ENCODE results near the gene MPRIP. TPM values are rescaled to one million over a fixed set of nuclear protein-coding genes. Genes with fewer than 3 reads are reported as not detected.

Gene MPRIP
- total and polyA plus RNA-seq, 2 of the 13 experiments (the other 11 are each of a cell fraction or from before 2014, with no cell fraction given) = 50.2 to 52.4 TPM

GRCh38 chr17:17091856-17092756 lies 49.8 kb downstream of the MPRIP start:
- BruUV-seq (replicated peaks) = no TSS peak
- Histone ChIP-seq H2AFZ (ENCODE audit: low read length) (no peak overlapping the region), H3K36me3 (replicated peaks in 1 of 2; ENCODE audit: control insufficient read depth in 1 of 2, insufficient read depth in 2 of 2, low read length in 2 of 2) (peaks cover 0 to 7% of the 10 kb centered on the region in 2 experiments; a peak in 3 of 5 replicates), H3K27ac (ENCODE audit: extremely low read length, insufficient read depth, low read length) (no peak overlapping the region), H4K20me1 (ENCODE audit: insufficient read depth, low read length) (no peaks in the 10 kb centered on the region), H3K9me3 (ENCODE audit: low read length) (no peaks in the 10 kb centered on the region), H3K79me2 (ENCODE audit: insufficient read depth, low read length) (peaks cover 10% of the 10 kb centered on the region), H3K4me1 (ENCODE audit: insufficient read depth, low read length) (peaks cover 72% of the 10 kb centered on the region), H3K4me3 (replicated peaks in 1 of 3; ENCODE audit: insufficient read depth in 1 of 3, low read depth in 2 of 3, low read length in 3 of 3) (no peak overlapping the region), H3K9ac (ENCODE audit: insufficient read depth, low read depth, low read length) (no peak overlapping the region), H3K4me2 (ENCODE audit: low read depth, low read length) (no peak overlapping the region), H3K27me3 (ENCODE audit: control insufficient read depth in 1 of 2, insufficient read depth in 2 of 2, low read length in 2 of 2) (no peaks in the 10 kb centered on the region)
- POLR2A ChIA-PET = no interaction called here
- no peak for FAIRE-seq
- no peak for DNase-seq (ENCODE audit: low spot score)
- WGBS (ENCODE audit: low lambda C conversion rate) = 98% methylated on average over 13 of the region's 14 CpGs
- TF ChIP-seq RXRA (CRISPR knock-in tag; IDR thresholded peaks at IDR 0.05) = no peak
- TF ChIP-seq ZFP62 (CRISPR knock-in tag; IDR thresholded peaks at IDR 0.05) = no peak
- TF ChIP-seq, protein P1, sequence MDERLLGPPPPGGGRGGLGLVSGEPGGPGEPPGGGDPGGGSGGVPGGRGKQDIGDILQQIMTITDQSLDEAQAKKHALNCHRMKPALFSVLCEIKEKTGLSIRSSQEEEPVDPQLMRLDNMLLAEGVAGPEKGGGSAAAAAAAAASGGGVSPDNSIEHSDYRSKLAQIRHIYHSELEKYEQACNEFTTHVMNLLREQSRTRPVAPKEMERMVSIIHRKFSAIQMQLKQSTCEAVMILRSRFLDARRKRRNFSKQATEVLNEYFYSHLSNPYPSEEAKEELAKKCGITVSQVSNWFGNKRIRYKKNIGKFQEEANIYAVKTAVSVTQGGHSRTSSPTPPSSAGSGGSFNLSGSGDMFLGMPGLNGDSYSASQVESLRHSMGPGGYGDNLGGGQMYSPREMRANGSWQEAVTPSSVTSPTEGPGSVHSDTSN (CRISPR knock-in tag; IDR thresholded peaks at IDR 0.05) = no peak
- no peak for TF ChIP-seq ZNF343 (CRISPR knock-in tag; IDR thresholded peaks at IDR 0.05)
- TF ChIP-seq MEIS1 (CRISPR knock-in tag; IDR thresholded peaks at IDR 0.05; ENCODE audit: borderline replicate concordance) = no peak
- no peak for TF ChIP-seq ZNF484 (CRISPR knock-in tag; IDR thresholded peaks at IDR 0.05; ENCODE audit: borderline replicate concordance, low read depth)
- TF ChIP-seq, protein P2, sequence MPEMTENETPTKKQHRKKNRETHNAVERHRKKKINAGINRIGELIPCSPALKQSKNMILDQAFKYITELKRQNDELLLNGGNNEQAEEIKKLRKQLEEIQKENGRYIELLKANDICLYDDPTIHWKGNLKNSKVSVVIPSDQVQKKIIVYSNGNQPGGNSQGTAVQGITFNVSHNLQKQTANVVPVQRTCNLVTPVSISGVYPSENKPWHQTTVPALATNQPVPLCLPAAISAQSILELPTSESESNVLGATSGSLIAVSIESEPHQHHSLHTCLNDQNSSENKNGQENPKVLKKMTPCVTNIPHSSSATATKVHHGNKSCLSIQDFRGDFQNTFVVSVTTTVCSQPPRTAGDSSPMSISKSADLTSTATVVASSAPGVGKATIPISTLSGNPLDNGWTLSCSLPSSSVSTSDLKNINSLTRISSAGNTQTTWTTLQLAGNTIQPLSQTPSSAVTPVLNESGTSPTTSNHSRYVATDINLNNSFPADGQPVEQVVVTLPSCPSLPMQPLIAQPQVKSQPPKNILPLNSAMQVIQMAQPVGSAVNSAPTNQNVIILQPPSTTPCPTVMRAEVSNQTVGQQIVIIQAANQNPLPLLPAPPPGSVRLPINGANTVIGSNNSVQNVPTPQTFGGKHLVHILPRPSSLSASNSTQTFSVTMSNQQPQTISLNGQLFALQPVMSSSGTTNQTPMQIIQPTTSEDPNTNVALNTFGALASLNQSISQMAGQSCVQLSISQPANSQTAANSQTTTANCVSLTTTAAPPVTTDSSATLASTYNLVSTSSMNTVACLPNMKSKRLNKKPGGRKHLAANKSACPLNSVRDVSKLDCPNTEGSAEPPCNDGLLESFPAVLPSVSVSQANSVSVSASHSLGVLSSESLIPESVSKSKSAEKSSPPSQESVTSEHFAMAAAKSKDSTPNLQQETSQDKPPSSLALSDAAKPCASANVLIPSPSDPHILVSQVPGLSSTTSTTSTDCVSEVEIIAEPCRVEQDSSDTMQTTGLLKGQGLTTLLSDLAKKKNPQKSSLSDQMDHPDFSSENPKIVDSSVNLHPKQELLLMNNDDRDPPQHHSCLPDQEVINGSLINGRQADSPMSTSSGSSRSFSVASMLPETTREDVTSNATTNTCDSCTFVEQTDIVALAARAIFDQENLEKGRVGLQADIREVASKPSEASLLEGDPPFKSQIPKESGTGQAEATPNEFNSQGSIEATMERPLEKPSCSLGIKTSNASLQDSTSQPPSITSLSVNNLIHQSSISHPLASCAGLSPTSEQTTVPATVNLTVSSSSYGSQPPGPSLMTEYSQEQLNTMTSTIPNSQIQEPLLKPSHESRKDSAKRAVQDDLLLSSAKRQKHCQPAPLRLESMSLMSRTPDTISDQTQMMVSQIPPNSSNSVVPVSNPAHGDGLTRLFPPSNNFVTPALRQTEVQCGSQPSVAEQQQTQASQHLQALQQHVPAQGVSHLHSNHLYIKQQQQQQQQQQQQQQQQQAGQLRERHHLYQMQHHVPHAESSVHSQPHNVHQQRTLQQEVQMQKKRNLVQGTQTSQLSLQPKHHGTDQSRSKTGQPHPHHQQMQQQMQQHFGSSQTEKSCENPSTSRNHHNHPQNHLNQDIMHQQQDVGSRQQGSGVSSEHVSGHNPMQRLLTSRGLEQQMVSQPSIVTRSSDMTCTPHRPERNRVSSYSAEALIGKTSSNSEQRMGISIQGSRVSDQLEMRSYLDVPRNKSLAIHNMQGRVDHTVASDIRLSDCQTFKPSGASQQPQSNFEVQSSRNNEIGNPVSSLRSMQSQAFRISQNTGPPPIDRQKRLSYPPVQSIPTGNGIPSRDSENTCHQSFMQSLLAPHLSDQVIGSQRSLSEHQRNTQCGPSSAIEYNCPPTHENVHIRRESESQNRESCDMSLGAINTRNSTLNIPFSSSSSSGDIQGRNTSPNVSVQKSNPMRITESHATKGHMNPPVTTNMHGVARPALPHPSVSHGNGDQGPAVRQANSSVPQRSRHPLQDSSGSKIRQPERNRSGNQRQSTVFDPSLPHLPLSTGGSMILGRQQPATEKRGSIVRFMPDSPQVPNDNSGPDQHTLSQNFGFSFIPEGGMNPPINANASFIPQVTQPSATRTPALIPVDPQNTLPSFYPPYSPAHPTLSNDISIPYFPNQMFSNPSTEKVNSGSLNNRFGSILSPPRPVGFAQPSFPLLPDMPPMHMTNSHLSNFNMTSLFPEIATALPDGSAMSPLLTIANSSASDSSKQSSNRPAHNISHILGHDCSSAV (CRISPR knock-in tag; IDR thresholded peaks at IDR 0.05; ENCODE audit: borderline replicate concordance) = no peak
- TF ChIP-seq ZNF792 (CRISPR knock-in tag; IDR thresholded peaks at IDR 0.05) = no peak
- no peak for TF ChIP-seq ZNF205 (CRISPR knock-in tag; IDR thresholded peaks at IDR 0.05)
- TF ChIP-seq JUN (CRISPR knock-in tag; IDR thresholded peaks at IDR 0.05) = no peak
- TF ChIP-seq XBP1 (CRISPR knock-in tag; IDR thresholded peaks at IDR 0.05) = no peak
- TF ChIP-seq, protein P3, sequence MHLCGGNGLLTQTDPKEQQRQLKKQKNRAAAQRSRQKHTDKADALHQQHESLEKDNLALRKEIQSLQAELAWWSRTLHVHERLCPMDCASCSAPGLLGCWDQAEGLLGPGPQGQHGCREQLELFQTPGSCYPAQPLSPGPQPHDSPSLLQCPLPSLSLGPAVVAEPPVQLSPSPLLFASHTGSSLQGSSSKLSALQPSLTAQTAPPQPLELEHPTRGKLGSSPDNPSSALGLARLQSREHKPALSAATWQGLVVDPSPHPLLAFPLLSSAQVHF (CRISPR knock-in tag; IDR thresholded peaks at IDR 0.05) = no peak
- no peak for TF ChIP-seq ARHGAP35 (CRISPR knock-in tag; IDR thresholded peaks at IDR 0.05; ENCODE audit: borderline replicate concordance)
- TF ChIP-seq GZF1 (CRISPR knock-in tag; IDR thresholded peaks at IDR 0.05) = no peak
- no peak for TF ChIP-seq NFATC3 (CRISPR knock-in tag; IDR thresholded peaks at IDR 0.05)
- ATAC-seq = no peak
- intact Hi-C loops (cut with micrococcal nuclease; ENCODE audit: unreplicated experiment) (no loop called here), in situ Hi-C loops (cut with HindIII; ENCODE audit: extremely low pct_ligation_motif_present, low pct_unique_long_range_greater_than_20kb) (no loop called here)
- CTCF ChIA-PET (ENCODE audit: low intra/inter-chr PET ratio, low total read pairs) = no interaction called here
